NCI-H187 treated with DMSO at 0.1 percent for 48 hours (cell line): ENCODE measurements around the gene KCNT2.

ENCODE experiments used
- DNase-seq: peaks from one replicate; lab custom pipeline; 2025; lab: John Stamatoyannopoulos, UW

Gene KCNT2

DNA sequence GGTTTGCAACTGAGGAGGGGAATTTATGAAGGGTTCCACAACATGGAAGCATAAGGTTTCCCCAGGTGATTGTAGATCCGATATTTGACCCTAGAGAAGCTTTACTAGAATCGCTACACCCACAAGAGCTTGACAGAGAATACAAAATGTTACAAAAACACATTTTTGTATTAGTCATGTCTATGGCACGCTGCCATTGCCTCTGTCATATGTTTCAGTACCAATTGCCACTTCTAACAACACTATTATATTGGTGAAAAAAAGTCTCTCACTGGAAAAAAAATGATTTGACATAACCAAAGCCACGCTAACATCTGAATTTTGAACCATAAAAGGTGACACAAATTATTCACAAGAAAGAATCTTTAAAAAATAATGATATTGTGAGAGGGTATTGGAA, 214.5 kb downstream of the KCNT2 start:
- DNase-seq: no peak

DNA sequence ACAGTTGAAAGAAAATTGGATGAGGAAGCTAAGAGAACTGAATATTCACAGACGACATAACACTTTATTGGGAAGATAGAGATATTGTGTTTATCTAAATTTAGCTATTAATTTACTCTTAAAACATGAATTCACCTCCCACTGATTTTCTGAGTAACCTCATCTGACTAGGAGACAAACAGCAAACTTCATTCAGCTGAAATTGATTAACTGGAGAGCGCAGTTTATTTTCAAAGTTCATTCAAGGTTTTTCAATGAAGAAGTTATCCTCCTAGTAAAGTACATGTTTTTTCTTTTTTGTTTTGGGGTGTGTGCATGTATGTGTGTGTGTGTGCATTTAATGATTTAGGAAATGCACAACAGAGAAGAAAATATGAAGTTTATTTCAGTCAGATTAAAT, 215.0 kb downstream of the KCNT2 start:
- DNase-seq: no peak

DNA sequence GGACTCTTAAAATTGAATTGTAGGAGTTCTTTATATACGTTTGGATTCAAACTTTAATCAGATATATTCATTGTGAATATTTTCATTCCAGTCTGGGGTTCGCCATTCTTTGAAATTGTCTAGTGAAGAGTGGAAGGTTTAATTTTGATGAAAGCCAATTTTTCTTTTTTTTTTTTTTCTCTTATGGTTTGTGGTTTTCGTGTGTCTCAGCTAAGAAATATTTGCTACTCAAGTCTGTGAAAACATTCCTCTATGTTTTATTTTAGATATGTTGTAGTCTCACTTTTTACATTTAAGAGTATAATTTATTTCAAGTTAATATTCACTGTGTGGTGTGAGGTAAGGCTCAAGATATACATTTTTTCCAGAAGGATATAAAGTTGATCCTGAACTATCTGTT, 220.5 kb downstream of the KCNT2 start:
- no peak for DNase-seq

DNA sequence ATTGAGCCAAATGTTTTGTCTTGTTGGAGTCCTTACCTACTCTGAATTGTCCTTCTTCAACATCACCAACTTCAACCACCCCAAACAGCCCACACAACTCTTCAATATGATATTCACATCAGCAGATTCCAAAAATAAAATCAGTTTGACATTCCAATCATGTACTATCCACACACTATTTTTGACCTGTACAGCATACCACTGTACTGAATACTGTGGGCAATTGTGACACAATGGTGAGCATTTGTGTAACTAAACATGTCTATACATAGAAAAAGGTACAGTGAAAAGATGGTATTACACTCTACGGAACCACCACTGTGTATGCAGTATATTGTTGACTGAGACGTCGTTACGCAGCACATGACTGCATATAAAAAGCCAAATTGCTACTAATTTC, 223.1 kb downstream of the KCNT2 start:
- DNase-seq: no peak

DNA sequence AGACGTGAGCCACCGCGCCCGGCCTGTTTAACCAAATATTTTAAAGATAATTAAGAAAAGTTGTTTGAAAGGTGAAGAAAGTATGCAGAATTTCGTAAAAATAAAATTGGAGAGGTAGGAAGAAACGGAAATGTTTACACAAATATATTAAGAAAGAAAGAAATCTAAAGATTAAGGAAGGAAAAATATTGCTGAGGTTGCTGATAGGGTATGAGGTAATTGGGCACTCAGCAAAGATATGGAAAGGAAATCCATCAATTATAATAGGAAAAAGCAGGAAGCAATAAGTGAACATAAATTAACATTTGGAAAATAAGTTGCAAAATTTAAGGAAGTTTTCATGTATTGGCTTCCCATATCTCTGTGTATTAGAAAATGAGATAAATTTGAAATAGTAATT, 225.9 kb downstream of the KCNT2 start:
- no peak for DNase-seq

DNA sequence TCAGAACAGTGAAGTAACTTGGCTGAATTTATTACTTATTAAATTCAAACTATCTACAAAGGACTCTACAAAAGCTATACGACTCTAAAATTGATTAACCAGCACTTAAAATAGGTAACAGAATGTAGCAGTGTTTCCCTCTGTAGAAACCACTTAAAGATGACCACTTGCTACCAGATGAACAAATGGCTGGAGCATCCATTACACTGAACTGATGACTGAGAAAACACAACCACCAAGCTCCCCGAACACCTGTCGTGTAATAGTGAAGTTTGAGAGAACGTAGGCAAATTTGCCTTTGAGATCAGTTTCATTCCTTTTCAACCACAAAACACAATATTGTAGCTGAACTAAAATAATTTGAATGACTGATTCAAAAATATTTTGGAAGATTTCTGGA, 226.7 kb downstream of the KCNT2 start:
- no peak for DNase-seq

DNA sequence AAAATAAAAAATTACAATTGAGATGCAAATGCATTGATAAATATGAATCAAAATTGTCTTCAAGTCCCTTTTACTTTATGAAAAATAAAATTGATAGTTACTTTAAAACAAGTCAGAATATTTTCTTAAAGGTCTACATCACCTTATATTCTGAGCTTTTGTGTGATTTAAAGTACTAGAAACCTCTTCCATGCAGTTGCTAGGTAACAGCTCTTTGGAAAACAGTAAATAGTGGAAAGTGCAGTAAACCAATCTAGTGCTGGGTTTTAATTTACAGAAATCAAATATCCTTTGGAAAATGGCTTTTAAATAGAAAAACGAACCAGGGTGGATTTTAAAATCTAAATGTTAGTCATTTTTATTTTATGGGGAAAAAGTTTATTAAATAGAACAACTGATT, 227.9 kb downstream of the KCNT2 start:
- no peak for DNase-seq

DNA sequence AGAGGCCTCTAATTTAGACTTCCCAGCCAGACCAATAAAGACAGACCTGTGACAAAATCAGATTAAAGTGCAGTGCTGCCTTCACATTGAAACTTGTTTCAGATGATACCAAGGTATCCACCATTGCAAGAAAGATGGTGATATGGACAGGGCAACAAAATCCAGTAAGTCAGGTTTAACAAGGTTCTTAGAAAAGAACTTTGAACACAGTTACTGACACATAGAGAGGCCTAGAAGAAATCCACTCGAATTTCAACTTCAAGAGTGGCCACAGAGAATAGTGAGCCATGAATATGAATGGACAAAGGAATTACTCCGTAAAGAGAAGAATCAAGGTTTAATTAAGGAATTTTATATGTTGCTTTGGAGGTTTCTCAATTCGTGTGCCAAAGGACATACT, 230.4 kb downstream of the KCNT2 start:
- no peak for DNase-seq

DNA sequence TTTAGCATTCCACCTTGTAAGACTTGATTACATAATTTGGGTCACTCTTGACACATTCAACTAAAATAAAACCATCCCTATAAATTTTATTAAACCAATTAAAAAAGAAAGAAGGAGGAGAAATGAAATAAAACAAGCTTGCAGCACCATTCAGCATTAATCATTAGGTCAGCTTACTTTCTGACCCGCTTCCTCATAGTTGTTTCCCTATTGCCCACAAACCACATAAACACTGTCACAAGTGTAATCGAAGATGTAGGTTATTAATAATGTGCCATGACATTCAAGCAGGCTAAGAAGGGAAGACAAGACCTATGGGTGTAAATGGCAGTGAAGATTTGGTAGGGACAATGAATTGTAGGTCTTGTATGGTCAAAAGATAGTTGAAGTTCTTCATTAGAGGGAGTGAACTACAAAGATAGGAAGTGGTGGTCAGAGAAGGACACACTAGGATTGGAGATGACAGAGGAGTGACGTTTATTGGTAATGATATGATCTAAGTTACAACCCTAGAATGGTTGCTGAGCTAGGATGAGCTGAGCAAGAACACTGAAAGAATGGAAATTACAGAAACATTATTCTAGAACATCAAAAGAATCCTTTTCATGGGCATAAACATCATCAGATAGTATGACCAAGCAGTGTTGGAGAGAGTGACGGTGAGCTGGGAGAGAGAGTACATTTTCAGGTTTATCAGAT, 231.5 kb downstream of the KCNT2 start:
- no peak for DNase-seq

DNA sequence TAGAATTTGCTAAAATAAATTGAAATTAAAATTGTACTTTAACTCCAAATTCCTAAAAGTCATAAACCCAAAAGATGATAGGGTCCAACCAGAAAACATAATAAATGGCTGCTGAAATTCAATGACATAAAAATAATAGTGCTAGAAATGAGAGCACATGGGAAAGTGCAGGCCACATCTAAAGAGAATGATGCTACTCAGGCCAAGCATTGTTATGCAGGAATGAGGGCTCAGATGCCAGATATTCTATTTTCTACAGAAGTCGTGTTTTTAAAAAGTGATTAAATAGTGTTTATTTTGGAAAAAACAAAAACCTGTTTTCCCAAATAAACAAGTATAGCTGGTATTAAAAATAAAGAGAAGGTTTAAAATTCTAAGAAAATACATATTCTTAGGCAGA, 234.4 kb downstream of the KCNT2 start:
- DNase-seq: no peak

DNA sequence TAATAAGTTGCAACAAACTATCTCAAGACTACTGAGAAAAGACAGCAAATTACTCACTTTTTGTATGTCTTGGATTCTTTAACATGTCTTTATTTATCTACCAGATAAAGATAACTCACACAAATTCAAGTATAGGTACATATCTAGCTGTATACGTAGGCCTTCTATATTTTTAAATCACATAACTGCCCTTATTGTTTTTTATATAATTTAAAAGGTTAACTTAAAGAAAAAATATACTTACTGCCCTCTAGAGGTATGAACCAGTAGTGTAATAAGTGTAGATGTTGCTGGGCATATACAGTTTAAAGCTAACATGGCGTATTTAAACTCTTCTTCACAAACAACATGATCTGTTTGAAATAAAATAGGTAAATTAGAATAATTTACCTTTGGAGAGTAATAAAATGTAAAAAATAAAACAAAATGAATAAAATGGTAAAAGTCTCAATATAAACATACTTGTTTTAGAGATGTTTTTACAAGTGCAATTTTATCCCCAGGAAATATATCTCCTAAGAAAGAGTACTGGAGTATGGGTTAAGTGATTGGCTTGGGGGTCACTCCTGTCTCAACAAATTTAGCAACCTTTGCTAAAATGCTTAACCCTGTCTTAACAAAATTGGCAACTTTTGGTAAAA, 235.2 kb downstream of the KCNT2 start:
- DNase-seq: no peak

DNA sequence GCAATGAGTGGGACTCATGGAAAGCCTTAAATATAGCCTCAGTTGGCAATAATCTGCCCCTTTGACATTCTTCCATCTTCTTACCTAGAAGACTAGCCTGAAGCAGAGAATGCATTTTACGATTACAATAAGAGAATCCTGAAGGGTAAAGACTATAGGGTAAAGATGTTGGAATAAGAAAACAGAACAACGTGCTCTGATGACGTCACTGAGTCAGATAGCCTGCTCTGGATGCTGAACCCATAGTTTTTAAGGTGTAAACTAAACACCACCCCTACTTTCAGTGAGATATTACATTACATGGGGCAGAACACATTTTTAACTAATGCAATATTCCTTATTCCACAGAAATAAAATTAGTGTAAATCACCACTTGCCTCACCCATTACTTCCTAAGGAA, 240.4 kb downstream of the KCNT2 start:
- DNase-seq: no peak

DNA sequence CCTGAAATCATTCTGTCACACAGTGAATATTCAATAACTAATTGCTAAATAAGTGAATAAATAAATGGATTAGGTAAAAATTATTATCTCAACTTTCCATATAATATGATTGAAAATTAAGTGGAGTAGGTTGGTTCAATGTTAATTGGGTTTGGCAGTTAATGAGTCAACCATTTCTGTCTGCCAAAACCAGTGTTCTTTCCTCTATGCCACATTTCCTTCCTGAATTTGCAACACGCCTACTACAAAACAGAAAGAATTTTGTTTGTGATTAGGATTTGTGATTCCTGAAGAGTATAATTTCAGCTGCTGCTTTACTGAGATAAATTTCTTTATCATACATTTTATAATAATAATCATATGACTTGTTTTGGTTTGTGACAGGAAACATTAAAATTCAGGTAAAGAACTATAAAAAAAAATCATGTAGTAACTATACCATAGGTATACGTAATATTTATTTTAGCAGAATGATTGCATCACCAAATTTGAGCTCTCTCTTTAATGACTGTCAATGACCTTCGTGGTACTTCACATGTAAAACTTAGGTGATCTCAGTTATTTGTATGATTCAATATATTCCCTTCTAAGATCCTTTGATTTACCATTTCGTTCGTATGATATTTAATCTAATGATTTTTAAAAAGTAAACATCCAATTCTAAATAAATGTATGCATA, 241.3 kb downstream of the KCNT2 start:
- DNase-seq: no peak

DNA sequence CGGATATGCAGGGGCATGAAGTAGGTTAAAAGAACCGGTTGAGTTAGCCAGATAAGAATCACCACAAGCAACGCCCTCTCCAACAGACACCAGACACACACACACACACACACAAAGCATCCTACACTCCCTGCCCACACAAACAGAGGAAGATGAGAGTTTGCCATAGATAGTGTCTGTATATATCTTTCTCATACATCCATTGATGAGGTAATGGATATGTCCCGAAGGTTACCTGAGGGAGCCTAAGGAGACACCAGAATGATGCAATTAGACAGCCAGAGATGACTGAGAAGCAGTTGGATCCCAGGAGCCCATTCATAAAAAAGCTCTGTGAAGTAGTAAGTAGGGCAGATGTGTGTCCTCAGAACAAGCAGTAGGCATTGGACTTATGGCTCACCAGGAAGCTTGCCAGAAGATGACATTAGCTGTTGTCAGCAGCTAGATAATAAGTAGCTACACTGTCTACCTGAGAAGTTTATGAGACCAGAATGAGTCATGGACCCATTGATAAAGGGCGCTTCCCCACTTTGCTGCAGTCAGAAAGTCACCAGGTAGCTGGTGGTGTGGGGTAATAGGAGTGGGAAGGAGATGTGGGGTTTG, 247.0 kb downstream of the KCNT2 start:
- DNase-seq: no peak

DNA sequence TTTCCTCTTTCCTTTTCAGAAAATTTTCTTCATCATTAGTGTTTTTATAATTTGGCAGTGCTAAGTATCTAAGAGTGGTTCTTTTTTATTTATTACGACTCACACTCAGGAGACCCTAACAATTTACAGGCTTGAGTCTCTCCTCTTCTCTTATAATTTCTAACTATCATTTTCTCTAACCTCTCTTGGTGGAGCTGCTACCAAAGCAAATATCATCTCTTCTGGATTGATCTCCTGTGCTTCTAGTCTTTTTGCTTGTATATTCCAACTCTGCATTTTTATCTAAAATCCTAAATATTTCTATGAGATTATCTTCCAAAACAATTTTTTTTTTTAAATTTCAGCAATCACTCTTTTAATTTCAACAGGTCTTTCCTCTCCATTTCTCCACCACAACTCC, 250.3 kb downstream of the KCNT2 start:
- no peak for DNase-seq

DNA sequence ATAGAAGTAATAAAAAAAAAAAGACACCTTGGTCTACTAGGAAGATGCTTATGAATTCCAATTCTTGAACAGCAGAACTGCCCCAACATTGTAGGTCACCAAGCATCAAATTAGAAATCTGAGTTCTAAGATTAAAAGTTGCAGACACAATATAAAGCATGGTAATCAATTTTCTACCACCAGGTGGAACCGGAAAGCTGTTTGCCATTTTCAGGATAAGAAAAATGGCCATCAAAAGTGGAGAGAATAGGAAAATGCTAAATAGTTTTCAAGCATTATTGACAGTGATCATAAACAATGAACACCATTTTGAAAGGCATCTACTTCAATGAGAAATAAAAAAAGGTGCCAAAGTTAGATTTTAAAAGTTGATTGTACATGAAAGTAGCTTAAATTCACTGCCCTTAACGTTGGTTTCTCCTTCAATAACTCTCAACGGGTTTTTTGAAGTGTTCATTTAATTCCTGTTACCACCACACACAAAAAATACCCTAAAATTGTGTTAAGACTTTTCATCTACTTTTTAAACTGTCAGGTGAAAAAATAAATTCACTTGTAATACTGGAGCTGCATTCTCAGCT, 252.9 kb downstream of the KCNT2 start:
- DNase-seq: no peak

DNA sequence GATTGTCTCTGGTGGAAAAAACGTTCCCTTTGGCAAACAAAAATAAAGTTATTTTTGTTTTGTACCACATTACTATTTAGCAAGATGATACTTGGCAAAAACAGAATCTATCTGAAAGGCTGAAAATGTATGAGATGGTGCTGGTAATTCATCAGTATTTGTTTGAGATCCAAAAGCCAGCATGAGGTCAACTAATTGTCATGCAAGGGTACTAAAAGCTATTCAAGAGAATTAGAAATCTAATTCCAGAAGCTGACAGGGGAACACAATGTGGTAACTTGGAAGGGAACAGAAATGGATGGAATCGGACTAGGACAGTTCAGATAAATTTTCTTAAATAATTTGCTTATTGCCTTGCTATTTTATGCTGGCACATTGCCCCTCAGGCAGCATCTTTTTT, 263.8 kb downstream of the KCNT2 start:
- DNase-seq: no peak

DNA sequence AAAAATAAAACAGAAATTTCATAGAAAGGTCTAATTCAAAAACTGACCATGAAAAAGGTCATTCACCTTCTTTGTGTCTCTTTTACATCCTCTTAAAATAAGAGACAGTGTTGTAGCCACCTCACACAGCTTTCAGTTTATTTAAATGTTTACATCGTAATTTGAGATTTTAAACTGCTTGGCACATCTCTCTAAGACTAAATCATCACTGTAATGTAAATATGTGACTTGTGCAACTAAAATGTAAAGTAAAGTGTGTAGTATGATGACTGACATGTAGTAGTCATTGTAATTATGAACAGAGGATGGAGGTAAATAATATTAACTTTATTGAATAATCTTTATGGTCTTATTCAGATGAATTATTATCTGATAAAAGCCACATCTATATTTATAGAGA, 283.9 kb downstream of the KCNT2 start:
- DNase-seq: no peak

DNA sequence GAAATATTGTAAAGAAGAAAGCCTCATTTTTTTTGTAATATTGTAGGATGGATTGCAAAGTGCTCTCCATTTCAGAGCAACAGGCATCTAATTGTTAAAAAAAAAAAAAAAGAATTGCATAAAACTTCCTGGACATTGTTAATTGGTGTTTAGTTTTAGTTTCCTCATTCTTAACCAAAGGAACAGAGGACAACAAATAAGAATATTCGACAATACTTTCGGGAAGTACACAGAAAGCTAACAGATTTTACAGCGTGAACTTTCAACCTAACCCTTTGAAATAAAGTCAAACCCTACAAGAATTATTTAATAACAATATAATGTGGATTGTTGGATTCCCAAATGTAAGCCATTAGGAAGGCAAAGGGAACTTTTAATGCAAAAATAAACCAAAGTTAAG, 284.4 kb downstream of the KCNT2 start:
- DNase-seq: no peak

DNA sequence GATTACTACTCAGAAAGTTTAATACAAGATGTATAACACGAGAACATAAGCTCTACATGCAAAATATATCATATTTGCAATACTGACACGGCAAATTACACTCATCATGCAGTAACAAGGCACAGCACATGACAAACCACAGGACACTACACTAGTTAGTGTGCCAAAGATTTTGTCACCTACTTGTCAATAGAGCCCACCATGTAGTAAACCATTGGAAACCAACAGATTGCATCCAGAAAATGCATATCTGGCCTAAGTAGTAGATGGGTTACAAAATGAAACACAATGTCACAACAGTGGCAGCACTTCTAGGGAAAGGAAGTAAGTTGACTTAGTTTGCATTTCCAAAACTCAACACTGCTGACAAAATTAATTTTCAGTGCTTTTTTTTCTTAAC, 288.9 kb downstream of the KCNT2 start:
- no peak for DNase-seq

DNA sequence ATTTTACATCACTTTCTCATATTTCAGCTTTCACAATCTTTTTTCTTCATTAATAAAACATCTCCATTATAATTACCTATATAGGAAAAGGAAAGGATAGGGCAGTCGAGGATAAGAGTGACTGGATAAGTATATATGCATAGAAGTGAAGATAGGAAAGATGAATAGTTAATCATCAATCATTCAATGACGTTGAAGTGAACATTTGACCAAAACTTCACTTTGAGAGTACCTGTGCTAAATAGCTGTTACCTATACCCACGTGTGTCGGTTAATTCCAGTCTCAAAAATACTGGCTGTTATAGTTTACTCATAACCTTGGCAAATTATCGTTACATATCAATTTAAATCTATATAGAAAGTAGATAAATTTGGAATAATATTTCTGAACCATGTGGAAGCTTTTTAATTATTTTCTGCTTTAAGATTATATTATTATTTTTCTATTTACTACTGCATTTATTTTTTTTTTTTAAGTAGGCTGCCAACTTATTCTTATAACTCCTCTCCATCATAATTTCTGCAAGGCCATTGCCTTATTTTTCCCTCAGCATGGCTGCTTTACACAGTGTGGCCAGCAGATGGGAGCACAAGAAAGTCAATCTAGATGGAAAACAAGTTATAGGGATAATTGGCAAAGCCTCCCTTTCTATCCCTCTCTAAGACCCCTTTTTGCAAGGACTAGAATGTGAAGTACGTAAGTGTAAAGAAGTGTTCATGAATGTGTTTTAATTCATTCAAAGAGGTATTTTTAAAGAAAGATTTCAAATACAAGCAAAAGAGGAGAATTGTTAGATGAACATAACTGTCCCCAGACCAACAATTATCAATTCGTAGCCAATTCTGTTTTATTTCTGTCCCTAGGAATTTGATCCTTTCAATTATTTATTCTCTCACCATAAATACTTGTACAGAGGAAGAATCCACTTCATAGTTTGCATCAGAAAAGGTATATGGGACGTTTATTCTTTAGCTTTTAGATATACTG, 290.4 kb downstream of the KCNT2 start:
- no peak for DNase-seq

DNA sequence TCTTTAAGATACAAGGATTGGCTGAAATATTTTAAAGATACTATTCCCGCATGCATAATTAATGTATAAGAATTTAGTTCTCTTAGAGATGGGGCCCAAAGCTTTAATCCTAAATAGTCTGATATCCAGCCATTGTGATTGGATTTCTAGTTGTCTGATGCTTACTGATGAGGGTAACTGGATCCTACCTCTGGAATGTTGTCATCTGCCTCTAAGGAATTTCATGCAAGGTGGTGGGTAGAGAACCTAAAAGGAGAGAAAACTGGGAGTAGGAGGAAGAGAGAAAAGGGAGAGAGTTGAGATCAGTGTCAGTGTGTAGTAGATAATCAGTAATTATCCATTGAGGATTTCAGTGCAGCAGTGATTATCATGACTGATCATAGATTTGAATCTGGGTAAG, 295.5 kb downstream of the KCNT2 start:
- DNase-seq: no peak
